ENCODE data around the gene SNX30. TPM values are rescaled to one million over a fixed set of nuclear protein-coding genes. Genes with fewer than 3 reads are reported as not detected.

Gene SNX30
- total RNA-seq, 1 experiment from 2014 or later: 24.8 TPM

GRCh38 chr9:112731971-112732370, 18.6 kb upstream of the SNX30 start:
- Histone ChIP-seq H3K27ac (no peak overlapping the region), H3K4me1 (no peaks in the 10 kb centered on the region), H3K9me3 (replicated peaks) (no peaks in the 10 kb centered on the region), H3K4me3 (no peak overlapping the region), H3K36me3 (no peaks in the 10 kb centered on the region), H3K27me3 (peaks cover 3% of the 10 kb centered on the region; the same call in 1 of the 2 replicates)
- no peak for DNase-seq

GRCh38 chr9:112734892-112735291, 15.7 kb upstream of the SNX30 start:
- H3K27me3 ChIP-seq: peaks cover 3% of the 10 kb centered on the region; the same call in 1 of the 2 replicates
- H3K9me3 ChIP-seq (replicated peaks): no peaks in the 10 kb centered on the region
- no peak for DNase-seq
- no peak overlapping the region for H3K27ac ChIP-seq
- H3K4me1 ChIP-seq: no peaks in the 10 kb centered on the region
- no peaks in the 10 kb centered on the region for H3K36me3 ChIP-seq
- H3K4me3 ChIP-seq: no peak overlapping the region

- no peaks in the 10 kb centered on the region for H3K27me3 ChIP-seq
- no peaks in the 10 kb centered on the region for H3K9me3 ChIP-seq (replicated peaks)
- H3K4me1 ChIP-seq: no peaks in the 10 kb centered on the region
- H3K4me3 ChIP-seq: no peak overlapping the region
- H3K36me3 ChIP-seq: no peaks in the 10 kb centered on the region
- DNase-seq: no peak
- no peak overlapping the region for H3K27ac ChIP-seq
These were observed 7.2 kb upstream of the SNX30 start for GRCh38 chr9:112743216-112743836.

GRCh38 chr9:112744177-112744576, 6.4 kb upstream of the SNX30 start:
- Histone ChIP-seq H3K36me3 (no peaks in the 10 kb centered on the region), H3K27me3 (no peaks in the 10 kb centered on the region), H3K9me3 (replicated peaks) (no peaks in the 10 kb centered on the region), H3K4me1 (no peaks in the 10 kb centered on the region), H3K27ac (no peak overlapping the region), H3K4me3 (no peak overlapping the region)
- DNase-seq: no peak

- no peaks in the 10 kb centered on the region for H3K27me3 ChIP-seq
- no peaks in the 10 kb centered on the region for H3K36me3 ChIP-seq
- no peak overlapping the region for H3K4me3 ChIP-seq
- peak; percentile 20 to 67 for DNase-seq
- H3K9me3 ChIP-seq (replicated peaks): no peaks in the 10 kb centered on the region
- no peak overlapping the region for H3K27ac ChIP-seq
- H3K4me1 ChIP-seq: peaks cover 7% of the 10 kb centered on the region; the same call in 1 of the 2 replicates
These were observed 3.5 kb upstream of the SNX30 start for GRCh38 chr9:112747094-112747493.

GRCh38 chr9:112750764-112751055, 150 bp downstream of the SNX30 start:
- peak overlapping the region; percentile 99 for H3K4me3 ChIP-seq
- no peak for DNase-seq
- peaks cover 7% of the 10 kb centered on the region; the same call in 1 of the 2 replicates for H3K4me1 ChIP-seq
- no peaks in the 10 kb centered on the region for H3K27me3 ChIP-seq
- H3K36me3 ChIP-seq: no peaks in the 10 kb centered on the region
- no peak overlapping the region; the same call in 1 of the 2 replicates for H3K27ac ChIP-seq
- no peaks in the 10 kb centered on the region for H3K9me3 ChIP-seq (replicated peaks)

GRCh38 chr9:112751056-112751795, 666 bp downstream of the SNX30 start:
- no peaks in the 10 kb centered on the region for H3K27me3 ChIP-seq
- H3K9me3 ChIP-seq (replicated peaks): no peaks in the 10 kb centered on the region
- DNase-seq: peak; percentile 71 to 78
- no peaks in the 10 kb centered on the region for H3K36me3 ChIP-seq
- H3K4me3 ChIP-seq: peak overlapping the region; percentile 99
- peak overlapping the region; percentile 10; the same call in 1 of the 2 replicates for H3K27ac ChIP-seq
- H3K4me1 ChIP-seq: peaks cover 7% of the 10 kb centered on the region; the same call in 1 of the 2 replicates

- Histone ChIP-seq H3K4me3 (no peak overlapping the region), H3K27ac (no peak overlapping the region), H3K9me3 (replicated peaks) (no peaks in the 10 kb centered on the region), H3K4me1 (peaks cover 7% of the 10 kb centered on the region; the same call in 1 of the 2 replicates), H3K36me3 (no peaks in the 10 kb centered on the region), H3K27me3 (no peaks in the 10 kb centered on the region)
- no peak for DNase-seq
These were observed 2.0 kb downstream of the SNX30 start for GRCh38 chr9:112752334-112753125.

GRCh38 chr9:112753725-112754124, 3.2 kb downstream of the SNX30 start:
- no peak for DNase-seq
- H3K36me3 ChIP-seq: no peaks in the 10 kb centered on the region
- H3K9me3 ChIP-seq (replicated peaks): no peaks in the 10 kb centered on the region
- no peaks in the 10 kb centered on the region for H3K27me3 ChIP-seq
- H3K4me1 ChIP-seq: peaks cover 7% of the 10 kb centered on the region; the same call in 1 of the 2 replicates
- no peak overlapping the region for H3K4me3 ChIP-seq
- no peak overlapping the region for H3K27ac ChIP-seq

- H3K4me3 ChIP-seq: no peak overlapping the region
- peaks cover 4% of the 10 kb centered on the region; the same call in 1 of the 2 replicates for H3K4me1 ChIP-seq
- H3K27me3 ChIP-seq: no peaks in the 10 kb centered on the region
- H3K36me3 ChIP-seq: no peaks in the 10 kb centered on the region
- no peak for DNase-seq
- no peaks in the 10 kb centered on the region for H3K9me3 ChIP-seq (replicated peaks)
- no peak overlapping the region for H3K27ac ChIP-seq
These were observed 4.0 kb downstream of the SNX30 start for GRCh38 chr9:112754578-112754977.

GRCh38 chr9:112755016-112755427, 4.5 kb downstream of the SNX30 start:
- no peaks in the 10 kb centered on the region for H3K27me3 ChIP-seq
- H3K4me1 ChIP-seq: no peaks in the 10 kb centered on the region
- no peaks in the 10 kb centered on the region for H3K9me3 ChIP-seq (replicated peaks)
- DNase-seq: no peak
- H3K36me3 ChIP-seq: no peaks in the 10 kb centered on the region
- H3K27ac ChIP-seq: no peak overlapping the region
- no peak overlapping the region for H3K4me3 ChIP-seq

- DNase-seq: no peak
- Histone ChIP-seq H3K36me3 (no peaks in the 10 kb centered on the region), H3K9me3 (replicated peaks) (no peaks in the 10 kb centered on the region), H3K4me1 (no peaks in the 10 kb centered on the region), H3K27ac (no peak overlapping the region), H3K27me3 (no peaks in the 10 kb centered on the region), H3K4me3 (no peak overlapping the region)
These were observed 5.1 kb downstream of the SNX30 start for GRCh38 chr9:112755675-112756074.

- no peaks in the 10 kb centered on the region for H3K4me1 ChIP-seq
- H3K27me3 ChIP-seq: no peaks in the 10 kb centered on the region
- H3K36me3 ChIP-seq: no peaks in the 10 kb centered on the region
- H3K9me3 ChIP-seq (replicated peaks): no peaks in the 10 kb centered on the region
- H3K4me3 ChIP-seq: no peak overlapping the region
- no peak for DNase-seq
- no peak overlapping the region for H3K27ac ChIP-seq
These were observed 6.8 kb downstream of the SNX30 start for GRCh38 chr9:112757282-112757883.

- no peak overlapping the region for H3K4me3 ChIP-seq
- no peak for DNase-seq
- no peak overlapping the region for H3K27ac ChIP-seq
These were observed 7.4 kb downstream of the SNX30 start for GRCh38 chr9:112757940-112758339.

GRCh38 chr9:112760821-112761220, 10.3 kb downstream of the SNX30 start:
- Histone ChIP-seq H3K36me3 (no peaks in the 10 kb centered on the region), H3K27ac (no peak overlapping the region), H3K27me3 (no peaks in the 10 kb centered on the region), H3K4me3 (no peak overlapping the region), H3K4me1 (no peaks in the 10 kb centered on the region), H3K9me3 (replicated peaks) (no peaks in the 10 kb centered on the region)
- DNase-seq: no peak

More at GRCh38 chr9:112757940-112758339, 7.4 kb downstream of the SNX30 start:
- no peaks in the 10 kb centered on the region for H3K36me3 ChIP-seq
- H3K4me1 ChIP-seq: no peaks in the 10 kb centered on the region
- no peaks in the 10 kb centered on the region for H3K9me3 ChIP-seq (replicated peaks)
- H3K27me3 ChIP-seq: no peaks in the 10 kb centered on the region
